Tibial nerve (tissue), 4 donors: Measurements from ENCODE around the gene SDK1. TPM values are rescaled to one million over a fixed set of nuclear protein-coding genes. Genes with fewer than 3 reads are reported as not detected.

ENCODE experiments used
- DNase-seq, 2 donors: peaks; one replicate each; pipeline ENCODE4 v3.0.0-alpha.2; 2019; ENCODE audit warnings: low spot score in 2 of 2
- H3K27ac ChIP-seq, 4 donors: fragments of 200-600 bp; sonication (generic) in 3 of 4; one replicate each; pipeline ENCODE4 v1.5.1; 2017 to 2019; ENCODE audit warnings: mild to moderate bottlenecking in 1 of 4
- H3K27me3 ChIP-seq, 2 donors: fragments of 200-600 bp; sonication (generic) in 1 of 2; one replicate each; pipeline versions ENCODE4 v1.5.1 to v1.6.0; 2017 to 2019
- H3K36me3 ChIP-seq, 3 donors: fragments of 200-600 bp; sonication (generic); one replicate each; pipeline ENCODE4 v1.5.1; 2018 to 2019
- H3K4me1 ChIP-seq, 4 donors: fragments of 200-600 bp; sonication (generic) in 3 of 4; one replicate each; pipeline ENCODE4 v1.5.1; 2017 to 2019
- H3K4me3 ChIP-seq, 4 donors: fragments of 200-600 bp; sonication (generic) in 3 of 4; one replicate each; pipeline ENCODE4 v1.5.1; 2017 to 2019; ENCODE audit warnings: mild to moderate bottlenecking in 1 of 4, moderate library complexity in 1 of 4
- H3K9me3 ChIP-seq, 4 donors: fragments of 200-600 bp; sonication (generic) in 3 of 4; one replicate each; pipeline ENCODE4 v1.5.1; 2017 to 2019
- EP300 ChIP-seq, 2 donors: sonication (generic); formaldehyde crosslinking; IDR thresholded peaks; one replicate each; pipeline ENCODE4 v1.6.1; 2017; ENCODE audit warnings: antibody characterized with exemption in 2 of 2, mild to moderate bottlenecking in 1 of 2
- POLR2A ChIP-seq, 2 donors: fragments of 450-650 bp; IDR thresholded peaks; one replicate each; pipeline ENCODE4 v1.6.1; 2017; ENCODE audit warnings: antibody characterized with exemption in 2 of 2, mild to moderate bottlenecking in 2 of 2, moderate library complexity in 2 of 2
- WGBS, 2 donors: methylation state at CpG; one replicate each; pipeline ENCODE4 v1.1.5; 2018; 5-methylcytosine and 5-hydroxymethylcytosine counted together
- total RNA-seq, 4 donors: library from RNA; depleted of rRNA; stranded (reverse); fragments of >200 nt; gene quantifications; one replicate each; pipeline ENCODE4 v1.1.0, GENCODE V29; 2016
- TF ChIP-seq, protein P1 (sequence below), 5 experiments: fragments of 200-600 bp in 3 of 5; fragments of 450-650 bp in 2 of 5; sonication (generic) in 3 of 5; IDR thresholded peaks; one replicate each; pipeline ENCODE4 v1.5.1; 2016 to 2019; ENCODE audit warnings: antibody characterized with exemption in 5 of 5, mild to moderate bottlenecking in 3 of 5, moderate library complexity in 2 of 5

SDK1 gene
- total RNA-seq, 4 donors from 2014 or later, result 8.2 to 16.2 (median 12.9) TPM

DNA sequence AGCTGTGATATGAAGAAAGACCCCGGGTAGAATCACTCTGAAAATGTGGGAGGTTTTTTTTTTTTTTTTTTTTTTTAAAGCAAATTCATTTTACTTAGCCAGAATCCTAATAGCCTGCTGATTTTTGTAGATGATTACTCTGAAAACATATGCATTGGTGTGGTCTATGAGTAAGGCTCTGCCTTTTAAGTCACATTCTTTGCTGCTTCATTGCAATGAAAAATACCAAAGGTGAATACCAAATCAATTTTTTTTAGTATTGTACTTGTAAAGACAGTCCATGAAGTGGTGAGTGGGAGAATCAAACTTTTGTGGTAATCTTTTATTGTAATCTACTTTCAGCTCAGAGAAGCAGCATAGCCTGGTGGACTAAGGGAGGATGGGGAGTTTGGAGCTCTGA is 130.3 kb downstream of the SDK1 start:
- no peak for TF ChIP-seq POLR2A (IDR thresholded peaks at IDR 0.05)
- Histone ChIP-seq H3K27me3 (no peaks in the 10 kb centered on the region), H3K9me3 (no peaks in the 10 kb centered on the region), H3K27ac (no peak overlapping the region), H3K4me1 (peaks cover 0 to 7% (median 0%) of the 10 kb centered on the region in 4 donors), H3K4me3 (no peak overlapping the region), H3K36me3 (no peaks in the 10 kb centered on the region)
- 80 to 82% methylated on average over 1 of the region's 1 CpG for WGBS, 2 donors
- no peak for DNase-seq

DNA sequence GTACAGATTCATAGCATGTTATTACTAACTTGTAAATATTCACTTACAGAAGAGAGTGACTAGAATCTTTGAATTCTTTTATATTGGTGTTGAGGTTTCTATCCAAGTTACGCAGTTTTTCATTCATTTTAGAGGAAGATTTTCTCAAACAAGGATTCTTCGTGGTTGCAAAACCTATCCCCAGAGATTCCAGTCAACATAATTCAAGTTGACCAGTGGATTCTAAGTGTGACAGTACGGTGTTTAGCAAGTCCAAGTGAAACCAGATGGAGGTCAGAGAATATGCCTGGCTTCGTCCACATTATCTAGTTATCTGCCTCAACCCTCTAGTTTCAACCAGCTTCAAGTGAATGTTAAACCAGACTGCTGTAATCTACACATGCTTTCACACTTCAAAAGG is 131.9 kb downstream of the SDK1 start:
- DNase-seq, result peak in 1 of 2 donors; percentile 32
- no peaks in the 10 kb centered on the region for H3K27me3 ChIP-seq
- no peak overlapping the region for H3K27ac ChIP-seq
- H3K4me3 ChIP-seq, result no peak overlapping the region
- TF ChIP-seq POLR2A (IDR thresholded peaks at IDR 0.05) (no peak), EP300 (IDR thresholded peaks at IDR 0.05) (peak in 1 of 2 donors; percentile 55)
- TF ChIP-seq, protein P1, sequence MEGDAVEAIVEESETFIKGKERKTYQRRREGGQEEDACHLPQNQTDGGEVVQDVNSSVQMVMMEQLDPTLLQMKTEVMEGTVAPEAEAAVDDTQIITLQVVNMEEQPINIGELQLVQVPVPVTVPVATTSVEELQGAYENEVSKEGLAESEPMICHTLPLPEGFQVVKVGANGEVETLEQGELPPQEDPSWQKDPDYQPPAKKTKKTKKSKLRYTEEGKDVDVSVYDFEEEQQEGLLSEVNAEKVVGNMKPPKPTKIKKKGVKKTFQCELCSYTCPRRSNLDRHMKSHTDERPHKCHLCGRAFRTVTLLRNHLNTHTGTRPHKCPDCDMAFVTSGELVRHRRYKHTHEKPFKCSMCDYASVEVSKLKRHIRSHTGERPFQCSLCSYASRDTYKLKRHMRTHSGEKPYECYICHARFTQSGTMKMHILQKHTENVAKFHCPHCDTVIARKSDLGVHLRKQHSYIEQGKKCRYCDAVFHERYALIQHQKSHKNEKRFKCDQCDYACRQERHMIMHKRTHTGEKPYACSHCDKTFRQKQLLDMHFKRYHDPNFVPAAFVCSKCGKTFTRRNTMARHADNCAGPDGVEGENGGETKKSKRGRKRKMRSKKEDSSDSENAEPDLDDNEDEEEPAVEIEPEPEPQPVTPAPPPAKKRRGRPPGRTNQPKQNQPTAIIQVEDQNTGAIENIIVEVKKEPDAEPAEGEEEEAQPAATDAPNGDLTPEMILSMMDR (IDR thresholded peaks at IDR 0.05), result no peak
- no peaks in the 10 kb centered on the region for H3K9me3 ChIP-seq
- no peaks in the 10 kb centered on the region for H3K36me3 ChIP-seq
- 69 to 79% methylated on average over 4 of the region's 4 CpGs for WGBS, 2 donors
- peaks cover 0 to 7% (median 0%) of the 10 kb centered on the region in 4 donors for H3K4me1 ChIP-seq

DNA sequence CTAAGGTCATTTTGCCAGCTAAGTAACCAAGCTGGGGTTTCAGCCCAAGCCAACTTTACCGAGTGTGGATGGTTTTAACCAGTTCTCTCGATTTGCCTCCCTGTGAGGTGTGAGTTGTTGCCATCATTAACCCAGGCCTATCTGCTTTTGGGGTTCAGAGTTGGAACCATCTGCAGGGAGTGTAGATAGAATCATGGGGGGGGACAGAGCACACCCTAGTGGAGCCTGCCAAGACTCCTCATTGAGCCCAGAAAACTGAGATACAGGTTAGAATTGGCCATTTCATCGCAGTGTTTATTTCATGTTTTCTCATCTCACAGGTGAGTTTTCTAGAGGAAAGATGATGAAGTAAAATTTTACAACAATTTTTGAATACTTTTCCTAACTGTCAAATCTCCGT is 133.6 kb downstream of the SDK1 start:
- H3K27ac ChIP-seq, result no peak overlapping the region
- H3K4me3 ChIP-seq, result no peak overlapping the region
- DNase-seq, result no peak
- no peaks in the 10 kb centered on the region for H3K27me3 ChIP-seq
- H3K36me3 ChIP-seq, result no peaks in the 10 kb centered on the region
- peaks cover 0 to 7% (median 0%) of the 10 kb centered on the region in 4 donors for H3K4me1 ChIP-seq
- TF ChIP-seq EP300 (IDR thresholded peaks at IDR 0.05) (no peak), POLR2A (IDR thresholded peaks at IDR 0.05) (no peak)
- TF ChIP-seq, protein P1 (IDR thresholded peaks at IDR 0.05), result no peak
- 84 to 91% methylated on average over 4 of the region's 4 CpGs for WGBS, 2 donors
- no peaks in the 10 kb centered on the region for H3K9me3 ChIP-seq

DNA sequence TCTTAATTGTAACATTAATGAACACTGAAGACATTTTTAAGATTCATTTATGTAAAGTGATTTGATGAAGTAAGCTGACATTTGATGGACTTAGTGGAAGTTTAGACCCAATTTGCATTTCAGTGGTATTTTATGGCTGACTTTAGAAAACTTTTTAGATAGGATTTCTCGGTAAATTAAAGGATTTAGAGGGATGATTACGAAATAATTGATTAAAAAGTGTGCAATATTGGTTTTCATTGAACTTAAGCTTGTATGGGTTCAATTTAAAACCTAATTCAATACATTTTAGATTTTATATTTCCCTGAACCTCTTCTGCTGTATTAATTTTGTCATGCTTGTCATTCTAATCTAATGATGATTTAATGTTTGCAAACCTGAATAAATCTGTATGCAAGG is 135.1 kb downstream of the SDK1 start:
- DNase-seq, result no peak
- Histone ChIP-seq H3K4me3 (no peak overlapping the region), H3K4me1 (peaks cover 0 to 7% (median 0%) of the 10 kb centered on the region in 4 donors), H3K27ac (no peak overlapping the region), H3K27me3 (no peaks in the 10 kb centered on the region), H3K9me3 (no peaks in the 10 kb centered on the region), H3K36me3 (no peaks in the 10 kb centered on the region)
- 82 to 91% methylated on average over 2 of the region's 2 CpGs for WGBS, 2 donors
- TF ChIP-seq POLR2A (IDR thresholded peaks at IDR 0.05), result no peak
- TF ChIP-seq EP300 (IDR thresholded peaks at IDR 0.05), result no peak
- TF ChIP-seq, protein P1 (IDR thresholded peaks at IDR 0.05), result no peak

DNA sequence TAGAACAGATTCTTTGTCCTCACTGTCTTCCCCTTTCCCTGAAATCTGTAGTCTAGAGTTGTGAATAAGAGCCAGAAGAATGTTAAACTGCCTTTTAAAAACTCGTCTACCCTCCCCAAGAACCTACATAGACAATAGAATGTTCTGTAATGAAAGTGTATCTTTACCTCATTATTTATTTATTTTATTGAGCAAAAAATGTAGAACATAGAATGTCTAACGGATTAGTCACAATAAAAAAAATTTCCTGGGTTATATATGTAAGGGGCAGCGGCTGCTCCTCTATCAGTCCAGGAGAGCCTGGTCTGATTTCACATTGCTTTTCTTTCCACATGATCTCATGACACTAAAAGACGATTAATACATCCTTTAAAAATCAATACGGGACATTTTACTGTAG is 135.7 kb downstream of the SDK1 start:
- no peak for DNase-seq
- TF ChIP-seq, protein P1 (IDR thresholded peaks at IDR 0.05), result no peak
- TF ChIP-seq POLR2A (IDR thresholded peaks at IDR 0.05) (no peak), EP300 (IDR thresholded peaks at IDR 0.05) (no peak)
- H3K4me3 ChIP-seq, result no peak overlapping the region
- no peaks in the 10 kb centered on the region for H3K27me3 ChIP-seq
- WGBS, 2 donors, result 52 to 57% methylated on average over 5 of the region's 5 CpGs
- H3K9me3 ChIP-seq, result no peaks in the 10 kb centered on the region
- H3K4me1 ChIP-seq, result peaks cover 0 to 7% (median 0%) of the 10 kb centered on the region in 4 donors
- no peak overlapping the region for H3K27ac ChIP-seq
- H3K36me3 ChIP-seq, result no peaks in the 10 kb centered on the region

DNA sequence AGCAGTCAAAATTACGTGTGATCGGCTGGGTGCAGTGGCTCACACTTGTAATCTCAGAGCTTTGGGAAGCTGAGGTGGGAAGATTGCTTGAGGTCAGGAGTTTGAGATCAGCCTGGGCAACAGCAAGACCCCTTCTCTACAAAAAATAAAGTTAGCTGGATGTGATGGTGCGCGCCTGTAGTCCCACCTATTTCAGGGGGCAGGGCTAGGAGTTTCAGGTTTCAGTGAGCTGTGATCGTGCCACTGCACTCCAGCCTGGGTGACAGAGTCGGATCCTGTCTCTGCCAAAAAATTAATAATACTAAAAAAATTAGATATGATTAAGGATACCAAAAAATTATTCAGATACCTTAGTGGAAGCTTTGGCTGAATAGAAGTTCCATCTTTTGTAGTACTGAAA is 136.4 kb downstream of the SDK1 start:
- 72 to 76% methylated on average over 6 of the region's 6 CpGs for WGBS, 2 donors
- Histone ChIP-seq H3K36me3 (no peaks in the 10 kb centered on the region), H3K4me1 (peaks cover 0 to 4% (median 0%) of the 10 kb centered on the region in 4 donors), H3K9me3 (no peaks in the 10 kb centered on the region), H3K4me3 (no peak overlapping the region), H3K27me3 (no peaks in the 10 kb centered on the region), H3K27ac (no peak overlapping the region)
- TF ChIP-seq, protein P1 (IDR thresholded peaks at IDR 0.05), result no peak
- TF ChIP-seq POLR2A (IDR thresholded peaks at IDR 0.05), result no peak
- DNase-seq, result no peak
